ENCODE data around the gene RAD51B. TPM values are rescaled to one million over a fixed set of nuclear protein-coding genes. Genes with fewer than 3 reads are reported as not detected.

The RAD51B gene
- total RNA-seq, 4 donors from 2014 or later: 19.6 to 39.7 (median 25.4) TPM

DNA sequence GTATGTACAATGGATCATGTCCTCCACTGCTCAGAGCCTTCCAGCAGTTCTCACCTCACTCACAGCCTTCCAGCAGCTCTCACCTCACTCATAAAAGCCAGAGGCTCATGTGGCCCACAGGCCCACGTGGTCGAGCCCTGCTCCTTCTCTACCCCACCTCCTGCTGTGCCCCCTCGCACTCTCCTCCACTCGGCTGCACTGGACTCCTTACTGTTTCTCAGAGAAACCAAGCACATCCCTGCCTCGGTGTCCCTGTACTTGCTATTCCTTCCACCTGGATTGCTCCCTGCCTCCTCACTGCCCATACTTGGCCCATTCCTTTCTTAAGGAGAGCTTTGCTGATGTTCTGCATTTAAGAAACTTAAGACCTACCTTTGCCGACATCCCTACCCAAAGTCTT is 753.5 kb downstream of the RAD51B start:
- H3K27ac ChIP-seq: no peak overlapping the region
- 90% methylated on average over 6 of the region's 6 CpGs for WGBS
- TF ChIP-seq CTCF (IDR thresholded peaks at IDR 0.05) (no peak), POLR2A (IDR thresholded peaks at IDR 0.05) (no peak), POLR2AphosphoS5 (IDR thresholded peaks at IDR 0.05) (no peak), EP300 (IDR thresholded peaks at IDR 0.05) (no peak)
- no peaks in the 10 kb centered on the region for H3K9me3 ChIP-seq
- DNase-seq (ENCODE audit: low spot score in 2 of 2): no peak
- no peaks in the 10 kb centered on the region for H3K27me3 ChIP-seq
- H3K36me3 ChIP-seq: no peaks in the 10 kb centered on the region
- no peak overlapping the region for H3K4me3 ChIP-seq
- peaks cover 34% of the 10 kb centered on the region for H3K4me1 ChIP-seq

DNA sequence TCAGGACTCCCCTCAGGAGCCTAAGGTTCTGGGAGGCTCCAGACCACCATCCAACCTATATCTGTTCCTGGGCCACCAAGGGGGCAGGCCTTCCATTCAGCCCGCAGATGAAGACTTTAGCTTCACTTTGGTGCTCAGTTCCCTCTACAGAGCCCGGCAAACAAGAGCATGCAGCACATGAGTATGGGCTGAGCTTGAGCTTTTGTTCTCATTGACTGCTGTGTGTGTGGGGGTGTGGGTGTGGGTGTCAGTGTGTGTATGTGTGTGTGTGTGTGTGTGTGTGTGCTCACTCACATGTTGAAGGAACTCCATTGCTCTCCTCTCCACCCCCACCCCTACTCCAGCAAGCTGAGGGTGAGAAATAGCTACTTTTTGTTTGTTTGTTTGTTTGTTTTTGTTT is 754.1 kb downstream of the RAD51B start:
- Histone ChIP-seq H3K4me3 (no peak overlapping the region), H3K4me1 (peaks cover 35% of the 10 kb centered on the region), H3K27me3 (no peaks in the 10 kb centered on the region), H3K27ac (no peak overlapping the region), H3K36me3 (no peaks in the 10 kb centered on the region), H3K9me3 (no peaks in the 10 kb centered on the region)
- 83% methylated on average over 1 of the region's 2 CpGs for WGBS
- no peak for DNase-seq (ENCODE audit: low spot score in 2 of 2)
- TF ChIP-seq CTCF (IDR thresholded peaks at IDR 0.05): no peak
- no peak for TF ChIP-seq POLR2A (IDR thresholded peaks at IDR 0.05)
- TF ChIP-seq EP300 (IDR thresholded peaks at IDR 0.05): no peak
- TF ChIP-seq POLR2AphosphoS5 (IDR thresholded peaks at IDR 0.05): no peak

- no peak for DNase-seq (ENCODE audit: low spot score in 2 of 2)
These were observed 754.9 kb downstream of the RAD51B start for GRCh38 chr14:68574461-68574860.

DNA sequence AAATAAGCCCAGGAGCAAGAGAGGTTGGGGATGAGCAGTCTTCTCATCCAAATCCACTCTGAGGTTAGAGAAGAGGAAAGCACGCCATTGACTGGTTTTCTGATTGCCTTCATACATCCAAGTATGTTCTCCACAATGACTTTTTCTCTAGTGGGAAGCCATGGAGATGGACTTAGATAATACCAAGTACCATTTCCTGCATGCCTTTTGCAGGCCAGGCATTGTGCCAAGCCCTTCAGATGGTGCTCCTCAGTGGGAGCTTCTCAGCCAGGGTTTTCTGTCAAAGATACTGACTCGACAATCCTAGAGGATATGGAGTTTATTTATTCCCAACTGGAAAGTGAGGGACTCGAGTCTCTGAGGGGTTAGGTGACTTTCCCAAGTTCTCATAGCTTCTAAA is 755.3 kb downstream of the RAD51B start:
- TF ChIP-seq EP300 (IDR thresholded peaks at IDR 0.05) (no peak), CTCF (IDR thresholded peaks at IDR 0.05) (no peak), POLR2A (IDR thresholded peaks at IDR 0.05) (no peak), POLR2AphosphoS5 (IDR thresholded peaks at IDR 0.05) (no peak)
- 79% methylated on average over 3 of the region's 3 CpGs for WGBS
- no peak for DNase-seq (ENCODE audit: low spot score in 2 of 2)
- peaks cover 30% of the 10 kb centered on the region for H3K4me1 ChIP-seq
- no peak overlapping the region for H3K4me3 ChIP-seq
- H3K27ac ChIP-seq: no peak overlapping the region
- no peaks in the 10 kb centered on the region for H3K27me3 ChIP-seq
- H3K9me3 ChIP-seq: no peaks in the 10 kb centered on the region
- no peaks in the 10 kb centered on the region for H3K36me3 ChIP-seq

More at GRCh38 chr14:68574461-68574860, 754.9 kb downstream of the RAD51B start:
- 81% methylated on average over 3 of the region's 3 CpGs for WGBS
- TF ChIP-seq POLR2AphosphoS5 (IDR thresholded peaks at IDR 0.05) (no peak), POLR2A (IDR thresholded peaks at IDR 0.05) (no peak), CTCF (IDR thresholded peaks at IDR 0.05) (no peak), EP300 (IDR thresholded peaks at IDR 0.05) (no peak)
- Histone ChIP-seq H3K27ac (no peak overlapping the region), H3K4me3 (no peak overlapping the region), H3K4me1 (peaks cover 30% of the 10 kb centered on the region), H3K27me3 (no peaks in the 10 kb centered on the region), H3K36me3 (no peaks in the 10 kb centered on the region), H3K9me3 (no peaks in the 10 kb centered on the region)

GRCh38 chr14:68575426-68575825 is 755.8 kb downstream of the RAD51B start:
- no peak for DNase-seq (ENCODE audit: low spot score in 2 of 2)
- no peak overlapping the region for H3K27ac ChIP-seq
- H3K4me3 ChIP-seq: no peak overlapping the region
- no peak for TF ChIP-seq CTCF (IDR thresholded peaks at IDR 0.05)
- TF ChIP-seq POLR2AphosphoS5 (IDR thresholded peaks at IDR 0.05): no peak
- no peak for TF ChIP-seq EP300 (IDR thresholded peaks at IDR 0.05)
- TF ChIP-seq POLR2A (IDR thresholded peaks at IDR 0.05): no peak
- H3K9me3 ChIP-seq: no peaks in the 10 kb centered on the region
- no peaks in the 10 kb centered on the region for H3K36me3 ChIP-seq
- H3K27me3 ChIP-seq: no peaks in the 10 kb centered on the region
- 94% methylated on average over 4 of the region's 4 CpGs for WGBS
- H3K4me1 ChIP-seq: peaks cover 31% of the 10 kb centered on the region
